Body of pancreas (tissue), 4 donors: Measurements from ENCODE around the gene TOR3A. TPM values are rescaled to one million over a fixed set of nuclear protein-coding genes. Genes with fewer than 3 reads are reported as not detected.

Experiments
- ATAC-seq: fragments of 150-250 bp; one replicate; pipeline ENCODE4 v1.9.1; 2016
- DNase-seq, 4 donors: peaks; one replicate each; pipeline ENCODE4 v3.0.0-alpha.2; 2019
- H3K27ac ChIP-seq, 4 donors: fragments of 200-600 bp; sonication (generic); 1 replicate in 3 of 4; 2 replicates in 1 of 4; pipeline versions ENCODE4 v1.5.1 to v1.6.1; 2016 to 2019; ENCODE audit warnings: mild to moderate bottlenecking in 1 of 4, mixed read lengths in 1 of 4, moderate library complexity in 1 of 4
- H3K27me3 ChIP-seq, 2 donors: fragments of 200-600 bp; sonication (generic); one replicate each; pipeline ENCODE4 v1.6.0; 2016; ENCODE audit warnings: mild to moderate bottlenecking in 1 of 2
- H3K36me3 ChIP-seq, 2 donors: fragments of 200-600 bp; sonication (generic); replicated peaks in 1 of 2; 2 replicates each; pipeline ENCODE4 v1.5.1; 2016; ENCODE audit warnings: low read depth in 2 of 2; ENCODE audit not compliant: insufficient read depth in 1 of 2
- H3K4me1 ChIP-seq: fragments of 200-600 bp; sonication (generic); one replicate; pipeline ENCODE4 v1.6.0; 2016
- H3K4me3 ChIP-seq, 2 donors: fragments of 200-600 bp; sonication (generic); 1 replicate in 1 of 2; 2 replicates in 1 of 2; pipeline ENCODE4 v1.5.1; 2016 to 2019
- H3K9me3 ChIP-seq, 3 donors: fragments of 200-600 bp; sonication (generic); 1 replicate in 2 of 3; 2 replicates in 1 of 3; pipeline ENCODE4 v1.5.1; 2016
- POLR2A ChIP-seq, 3 donors: fragments of 450-650 bp; IDR thresholded peaks; one replicate each; pipeline ENCODE4 v1.6.1; 2016; ENCODE audit warnings: antibody characterized with exemption in 3 of 3, mild to moderate bottlenecking in 2 of 3
- WGBS, 2 donors: methylation state at CpG; one replicate each; pipeline ENCODE4 v1.1.5; 2017; 5-methylcytosine and 5-hydroxymethylcytosine counted together
- intact Hi-C: fragments of 100-400 bp; cut with DNase I; formaldehyde crosslinking; loops from one replicate; pipeline ENCODE4 v1.15.1; 2023
- total RNA-seq, 2 donors: library from RNA; depleted of rRNA; stranded (reverse); fragments of >200 nt; gene quantifications; one replicate each; pipeline ENCODE4 v1.1.0, GENCODE V29; 2016
- TF ChIP-seq, protein P1 (sequence below), 7 experiments: fragments of 450-650 bp in 4 of 7; fragments of 200-600 bp in 3 of 7; sonication (generic) in 3 of 7; IDR thresholded peaks; one replicate each; pipeline ENCODE4 v1.5.1; 2016 to 2019; ENCODE audit warnings: antibody characterized with exemption in 7 of 7

TOR3A gene
- total RNA-seq, 2 donors from 2014 or later: 23.1 to 27.7 TPM

DNA sequence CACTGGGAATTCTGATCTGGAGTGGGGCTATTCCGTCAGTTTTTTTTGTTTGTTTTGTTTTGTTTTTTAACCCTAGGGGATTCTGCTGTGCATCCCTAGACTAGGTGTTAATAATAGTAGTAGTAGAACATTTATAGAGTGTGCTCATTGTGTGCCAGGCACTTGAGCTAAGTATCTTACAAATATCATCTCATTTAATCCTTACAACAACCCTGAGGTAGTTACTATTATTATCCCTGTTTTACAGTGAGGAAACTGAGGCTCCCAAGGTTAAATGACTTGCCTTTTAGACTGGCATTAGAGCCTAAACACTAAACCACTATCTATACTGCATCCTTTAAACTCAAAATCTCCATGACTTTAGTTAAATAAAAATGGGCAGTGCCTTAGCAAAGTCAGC is 22.1 kb downstream of the TOR3A start:
- TF ChIP-seq POLR2A (IDR thresholded peaks at IDR 0.05): no peak
- TF ChIP-seq, protein P1, sequence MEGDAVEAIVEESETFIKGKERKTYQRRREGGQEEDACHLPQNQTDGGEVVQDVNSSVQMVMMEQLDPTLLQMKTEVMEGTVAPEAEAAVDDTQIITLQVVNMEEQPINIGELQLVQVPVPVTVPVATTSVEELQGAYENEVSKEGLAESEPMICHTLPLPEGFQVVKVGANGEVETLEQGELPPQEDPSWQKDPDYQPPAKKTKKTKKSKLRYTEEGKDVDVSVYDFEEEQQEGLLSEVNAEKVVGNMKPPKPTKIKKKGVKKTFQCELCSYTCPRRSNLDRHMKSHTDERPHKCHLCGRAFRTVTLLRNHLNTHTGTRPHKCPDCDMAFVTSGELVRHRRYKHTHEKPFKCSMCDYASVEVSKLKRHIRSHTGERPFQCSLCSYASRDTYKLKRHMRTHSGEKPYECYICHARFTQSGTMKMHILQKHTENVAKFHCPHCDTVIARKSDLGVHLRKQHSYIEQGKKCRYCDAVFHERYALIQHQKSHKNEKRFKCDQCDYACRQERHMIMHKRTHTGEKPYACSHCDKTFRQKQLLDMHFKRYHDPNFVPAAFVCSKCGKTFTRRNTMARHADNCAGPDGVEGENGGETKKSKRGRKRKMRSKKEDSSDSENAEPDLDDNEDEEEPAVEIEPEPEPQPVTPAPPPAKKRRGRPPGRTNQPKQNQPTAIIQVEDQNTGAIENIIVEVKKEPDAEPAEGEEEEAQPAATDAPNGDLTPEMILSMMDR (IDR thresholded peaks at IDR 0.05): no peak
- WGBS, 2 donors: 94 to 95% methylated on average over 1 of the region's 1 CpG

DNA sequence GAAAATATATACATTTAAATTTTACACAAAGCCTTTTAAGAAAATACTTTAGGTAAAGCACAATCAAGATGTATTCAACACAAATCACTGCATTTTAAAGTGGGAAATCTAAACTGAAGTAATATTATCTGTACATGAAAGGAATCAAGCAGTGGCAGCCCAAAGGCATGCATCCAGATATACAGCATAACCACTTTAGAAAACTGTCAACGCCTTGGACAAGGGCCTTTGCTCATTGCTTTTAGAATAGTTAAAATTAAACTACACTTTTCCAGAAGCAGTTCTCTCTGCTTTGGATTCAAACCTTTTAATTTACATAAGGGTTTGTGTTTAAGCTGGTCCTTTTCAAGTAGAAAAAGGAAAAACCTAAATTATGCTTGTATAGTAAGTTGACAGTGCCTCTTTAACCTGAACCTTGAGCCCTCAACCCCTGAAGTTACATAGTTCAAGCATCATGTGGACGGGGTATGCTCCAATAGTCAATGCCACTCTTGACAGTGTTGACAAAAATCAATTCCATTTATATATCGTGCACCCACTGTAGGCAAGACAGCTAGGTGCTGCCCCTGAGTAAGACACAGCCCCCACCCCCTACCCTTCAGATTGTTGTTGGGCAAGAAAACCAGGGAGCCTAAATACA is 22.9 kb downstream of the TOR3A start:
- no peaks in the 10 kb centered on the region for H3K4me1 ChIP-seq
- ATAC-seq (no peak), DNase-seq (no peak)
- no peaks in the 10 kb centered on the region for H3K9me3 ChIP-seq
- H3K27ac ChIP-seq: no peak overlapping the region
- H3K36me3 ChIP-seq: peaks cover 0 to 12% of the 10 kb centered on the region in 2 donors
- WGBS, 2 donors: 89 to 90% methylated on average over 3 of the region's 3 CpGs
- TF ChIP-seq, protein P1 (IDR thresholded peaks at IDR 0.05): no peak
- no peak for TF ChIP-seq POLR2A (IDR thresholded peaks at IDR 0.05)
- H3K4me3 ChIP-seq: no peak overlapping the region
- H3K27me3 ChIP-seq: no peaks in the 10 kb centered on the region
- intact Hi-C loops: no loop called here

More for the DNA sequence above, 22.1 kb downstream of the TOR3A start:
- DNase-seq (no peak), ATAC-seq (no peak)
- intact Hi-C loops: no loop called here
- Histone ChIP-seq H3K9me3 (no peaks in the 10 kb centered on the region), H3K27ac (no peak overlapping the region), H3K36me3 (peaks cover 0 to 8% of the 10 kb centered on the region in 2 donors), H3K4me1 (no peaks in the 10 kb centered on the region), H3K4me3 (no peak overlapping the region), H3K27me3 (no peaks in the 10 kb centered on the region)

DNA sequence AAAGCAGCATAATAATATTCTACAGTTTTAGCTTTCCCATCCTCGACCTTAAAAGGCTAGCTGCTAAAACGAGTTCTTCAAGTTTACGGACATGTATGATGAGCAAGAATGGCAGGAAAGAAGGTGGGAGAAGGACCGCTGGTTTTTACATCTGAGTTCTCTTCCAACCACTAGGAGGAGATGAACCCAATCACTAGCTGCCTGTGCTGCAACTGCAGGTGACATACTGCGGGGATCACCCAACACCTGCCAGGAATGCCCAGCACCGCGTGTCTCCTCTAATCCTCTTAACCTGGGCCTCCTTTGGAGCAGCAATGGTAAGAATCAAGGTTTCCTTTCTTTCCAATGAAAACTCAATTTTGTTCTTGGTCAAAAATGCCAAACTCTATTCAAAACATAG is 23.5 kb downstream of the TOR3A start:
- intact Hi-C loops: no loop called here
- Histone ChIP-seq H3K27me3 (no peaks in the 10 kb centered on the region), H3K4me3 (no peak overlapping the region), H3K4me1 (no peaks in the 10 kb centered on the region), H3K9me3 (no peaks in the 10 kb centered on the region), H3K27ac (no peak overlapping the region), H3K36me3 (peaks cover 0 to 16% of the 10 kb centered on the region in 2 donors)
- DNase-seq (peak in 2 of 4 donors; percentile 25 to 40), ATAC-seq (no peak)
- TF ChIP-seq, protein P1 (IDR thresholded peaks at IDR 0.05): peak in 5 of 7 experiments; percentile 21 to 59 (median 42)
- no peak for TF ChIP-seq POLR2A (IDR thresholded peaks at IDR 0.05)
- 51 to 70% methylated on average over 7 of the region's 7 CpGs for WGBS, 2 donors

- TF ChIP-seq, protein P1 (IDR thresholded peaks at IDR 0.05): no peak
- H3K36me3 ChIP-seq: peaks cover 0 to 20% of the 10 kb centered on the region in 2 donors
- WGBS, 2 donors: 80 to 86% methylated on average over 10 to 15 of the region's 15 CpGs
- H3K27me3 ChIP-seq: no peaks in the 10 kb centered on the region
- H3K4me1 ChIP-seq: no peaks in the 10 kb centered on the region
- ATAC-seq: no peak
- intact Hi-C loops: no loop called here
- no peak overlapping the region for H3K27ac ChIP-seq
- H3K9me3 ChIP-seq: no peaks in the 10 kb centered on the region
- DNase-seq: no peak
- H3K4me3 ChIP-seq: no peak overlapping the region
Measured at GRCh38 chr1:179107706-179108629, 26.1 kb downstream of the TOR3A start.
